Ovary (tissue), 3 donors: ENCODE results near the gene PSTPIP1.

Experiments used
- CTCF ChIP-seq, 3 donors: fragments of 450-650 bp in 2 of 3; fragments of 200-600 bp in 1 of 3; IDR thresholded peaks; one replicate each; pipeline versions ENCODE4 v1.5.1 to v1.8.0; 2016 to 2022; ENCODE audit warnings: antibody characterized with exemption in 3 of 3, mild to moderate bottlenecking in 1 of 3
- EP300 ChIP-seq: sonication (generic); formaldehyde crosslinking; IDR thresholded peaks from one replicate; pipeline ENCODE4 v1.6.1; 2017; ENCODE audit warnings: antibody characterized with exemption
- donor health status: DM: no; HTN: no; CAD: no.

GRCh38 chr15:77042955-77043920 lies 48.3 kb downstream of the PSTPIP1 start:
- TF ChIP-seq EP300: no peak
- no peak for TF ChIP-seq CTCF (IDR thresholded peaks at IDR 0.05)
